Measurements from ENCODE around the gene NTM. TPM values are rescaled to one million over a fixed set of nuclear protein-coding genes. Genes with fewer than 3 reads are reported as not detected.

Gene NTM
- total RNA-seq, 1 experiment from 2014 or later = 9.9 TPM

GRCh38 chr11:131534611-131535010 is 164.2 kb downstream of the NTM start:
- Histone ChIP-seq H3K4me2 (ENCODE audit: insufficient read depth, insufficient read length, low read length) (no peak overlapping the region), H3K79me1 (ENCODE audit: insufficient read depth, low read depth, low read length, poor library complexity, severe bottlenecking) (no peaks in the 10 kb centered on the region), H3K79me2 (ENCODE audit: insufficient read depth, low read length) (no peaks in the 10 kb centered on the region; the same call in 1 of the 2 replicates), H2BK120ac (ENCODE audit: low read depth, low read length, poor library complexity, severe bottlenecking) (no peak overlapping the region), H2BK5ac (ENCODE audit: insufficient read length, low read length) (no peak overlapping the region), H2BK20ac (ENCODE audit: low read depth, low read length, poor library complexity, severe bottlenecking) (no peak overlapping the region), H3K4me1 (ENCODE audit: insufficient read depth, low read length) (no peaks in the 10 kb centered on the region), H4K20me1 (ENCODE audit: control insufficient read depth, insufficient read depth, insufficient read length) (no peaks in the 10 kb centered on the region), H2BK12ac (ENCODE audit: insufficient read length, low read depth, low read length) (no peak overlapping the region), H3K23me2 (ENCODE audit: insufficient read length, low read depth, low read length, poor library complexity, severe bottlenecking) (no peaks in the 10 kb centered on the region), H4K91ac (ENCODE audit: insufficient read length, low read depth, low read length) (no peak overlapping the region), H3K14ac (ENCODE audit: insufficient read depth, low read length) (no peak overlapping the region), H2AFZ (ENCODE audit: low read length) (no peak overlapping the region), H3K4ac (ENCODE audit: low read depth, low read length) (no peak overlapping the region), H3K56ac (ENCODE audit: insufficient read length, low read depth, low read length) (no peak overlapping the region), H3K23ac (ENCODE audit: insufficient read length, low read depth, low read length) (no peak overlapping the region), H3K9me3 (ENCODE audit: control insufficient read depth, low read depth, low read length) (no peaks in the 10 kb centered on the region), H2BK15ac (ENCODE audit: low read depth, low read length) (no peak overlapping the region), H3T11ph (ENCODE audit: low read length) (no peak overlapping the region), H4K8ac (replicated peaks; ENCODE audit: insufficient read length, low read depth, low read length) (no peak overlapping the region), H3K9ac (ENCODE audit: extremely low read depth, insufficient read length, low read length) (no peak overlapping the region), H3K18ac (ENCODE audit: insufficient read length, low read depth, low read length) (no peak overlapping the region), H3K27me3 (ENCODE audit: insufficient read depth, low read length) (no peaks in the 10 kb centered on the region), H3K27ac (ENCODE audit: insufficient read length, low read depth, low read length) (no peak overlapping the region), H2AK5ac (ENCODE audit: insufficient read length, low read length) (no peak overlapping the region), H4K5ac (ENCODE audit: insufficient read length, low read depth, low read length) (no peak overlapping the region)
- Mint-ChIP-seq H3K4me1 (peaks cover 6 to 10% of the 10 kb centered on the region in 2 experiments), H3K27ac (no peak overlapping the region), H3K36me3 (ENCODE audit: insufficient read depth in 1 of 3, low read depth in 3 of 3) (no peaks in the 10 kb centered on the region; a peak in 1 of 7 replicates), H3K27me3 (ENCODE audit: low read depth) (peaks cover 2% of the 10 kb centered on the region), H3K9me3 (no peaks in the 10 kb centered on the region; a peak in 2 of 5 replicates), H3K4me3 (no peak overlapping the region)
- WGBS (ENCODE audit: extremely low coverage, insufficient read length, low lambda C conversion rate) = no CpG with 5 or more reads among the region's 5 CpGs
- TF ChIP-seq CTCF (conservative IDR thresholded peaks at IDR 0.05) = no peak
- DNase-seq = no peak
